Activated CD8-positive, alpha-beta memory T cell treated with anti-CD3 and anti-CD28 coated beads for 24 hours (primary cell): ENCODE results near the gene PPHLN1.

Experiments
- DNase-seq: peaks from one replicate; pipeline ENCODE4 v3.0.0-alpha.2; 2020

Gene PPHLN1

DNA sequence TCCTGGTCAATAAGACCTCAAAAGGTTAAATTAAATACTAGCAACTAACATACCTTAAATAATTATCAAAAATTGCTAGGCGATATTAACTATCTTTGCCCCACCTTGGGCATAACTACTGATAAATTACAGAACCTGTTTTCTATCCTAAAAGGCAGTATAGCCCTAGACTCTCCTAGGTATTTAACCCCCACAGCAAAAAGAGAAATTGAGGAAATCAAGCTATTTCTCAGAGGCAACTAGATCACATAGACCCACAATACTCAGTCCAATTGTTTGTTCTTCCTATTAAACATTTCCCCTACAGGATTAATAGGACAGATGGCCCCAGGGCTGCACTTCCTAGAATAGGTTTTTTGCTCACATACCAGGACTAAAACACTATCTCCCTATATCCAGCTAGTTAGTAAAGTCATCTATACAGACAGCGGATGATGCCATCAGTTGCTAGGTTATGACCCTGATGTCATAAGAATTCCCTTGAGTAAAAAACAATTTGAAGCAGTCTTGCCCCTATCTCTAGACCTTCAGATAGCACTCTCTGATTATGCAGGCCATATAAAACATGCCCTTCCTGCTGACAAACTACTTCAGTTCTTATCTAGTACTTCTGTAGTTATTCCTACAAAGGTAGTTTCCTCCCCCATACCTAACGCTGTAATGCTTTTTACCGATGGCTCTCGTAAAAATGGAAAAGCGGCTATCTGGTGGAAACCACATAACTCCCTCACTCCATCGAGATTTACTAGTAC lies 118.4 kb downstream of the PPHLN1 start:
- DNase-seq: no peak

DNA sequence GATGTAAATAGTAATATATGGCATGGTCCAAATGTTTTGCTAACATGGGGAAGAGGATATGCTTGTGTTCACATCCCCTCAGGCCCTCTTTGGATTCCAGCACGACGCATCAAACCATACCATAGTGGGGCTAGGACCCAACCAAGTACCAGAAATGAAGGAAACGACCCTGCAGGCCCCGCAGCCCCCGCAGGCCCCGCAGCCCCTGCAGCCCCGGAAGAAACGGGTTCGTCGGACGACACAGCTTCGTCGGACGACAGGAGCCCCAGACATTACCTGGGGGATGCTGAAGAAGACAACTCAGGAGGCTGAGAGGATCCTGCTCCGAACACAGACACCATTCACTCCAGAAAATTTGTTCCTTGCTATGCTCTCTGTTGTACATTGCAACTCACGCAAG lies 119.9 kb downstream of the PPHLN1 start:
- DNase-seq: no peak

DNA sequence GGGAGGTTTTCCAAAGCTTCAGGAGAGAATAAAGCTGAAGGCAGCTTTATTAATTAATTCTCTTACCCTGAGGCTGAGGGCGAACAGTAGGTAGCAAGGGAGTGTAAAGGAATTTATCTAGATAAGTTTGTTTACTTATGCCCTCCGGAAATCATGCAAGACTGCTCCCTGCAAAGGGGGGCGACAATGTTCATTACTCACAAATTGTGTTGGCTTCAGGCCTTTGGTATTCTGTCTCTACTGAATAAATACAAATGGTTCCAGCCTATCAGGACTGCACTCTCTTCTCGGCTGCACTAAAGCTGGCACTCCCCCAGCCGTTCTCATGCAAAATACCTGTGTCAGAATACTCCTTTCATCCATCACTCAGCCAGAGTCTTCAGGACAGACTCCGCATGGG lies 120.8 kb downstream of the PPHLN1 start:
- DNase-seq: no peak

DNA sequence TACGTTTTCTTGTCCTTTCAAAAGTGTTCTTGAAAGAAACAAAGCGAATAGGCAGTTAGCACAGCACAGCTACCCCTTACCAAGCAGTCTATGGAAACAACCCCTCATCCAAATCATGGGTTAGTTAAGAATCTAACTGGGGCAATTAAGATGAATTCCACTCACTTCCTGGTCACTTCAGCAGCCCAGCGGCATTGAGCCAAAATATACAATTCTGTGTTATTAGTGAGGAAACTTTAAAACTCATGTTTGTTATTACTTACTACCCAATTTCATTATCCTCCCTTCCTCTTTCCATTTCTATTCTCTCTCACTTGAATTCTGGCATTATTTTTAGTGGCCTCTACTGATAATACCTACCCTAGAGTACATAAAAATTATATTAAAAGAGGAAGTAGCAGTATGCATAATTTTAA lies 121.4 kb downstream of the PPHLN1 start:
- no peak for DNase-seq

DNA sequence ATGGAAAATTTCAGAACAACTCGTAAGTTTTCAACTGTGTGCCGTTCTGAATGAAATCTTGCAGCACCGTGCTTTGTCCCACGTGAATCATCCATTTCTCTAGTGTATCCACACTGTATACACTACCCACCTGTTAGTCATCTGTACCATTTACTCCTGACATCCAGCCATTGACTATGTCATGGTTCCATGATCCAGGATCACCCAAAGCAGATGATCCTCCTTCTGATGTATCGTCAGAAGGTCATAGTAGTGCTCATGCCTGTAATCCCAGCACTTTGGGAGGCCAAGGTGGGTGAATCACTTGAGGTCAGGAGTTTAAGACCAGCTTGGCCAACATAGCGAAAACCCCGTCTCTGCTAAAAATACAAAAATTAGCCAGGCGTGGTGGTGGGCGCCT lies 122.9 kb downstream of the PPHLN1 start:
- no peak for DNase-seq

DNA sequence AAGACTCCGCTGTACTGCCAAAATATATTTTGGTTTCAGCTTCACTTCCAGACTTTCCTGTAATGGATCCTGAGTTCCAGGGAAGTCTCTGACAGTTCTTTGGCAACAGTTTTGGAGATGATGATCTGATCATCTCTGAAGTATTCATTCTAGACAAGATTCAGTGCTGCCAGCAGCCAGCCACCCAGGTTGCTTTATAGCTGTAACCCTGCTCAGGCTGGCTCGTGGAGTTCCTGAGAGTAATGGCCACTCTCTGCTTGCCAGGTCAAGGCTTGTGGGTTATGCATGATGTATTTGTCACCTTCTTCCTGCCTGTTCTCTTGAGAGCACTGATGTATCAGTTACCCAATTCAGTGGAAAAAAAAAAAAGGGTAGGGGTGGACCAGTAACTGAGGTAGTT lies 124.3 kb downstream of the PPHLN1 start:
- DNase-seq: no peak

DNA sequence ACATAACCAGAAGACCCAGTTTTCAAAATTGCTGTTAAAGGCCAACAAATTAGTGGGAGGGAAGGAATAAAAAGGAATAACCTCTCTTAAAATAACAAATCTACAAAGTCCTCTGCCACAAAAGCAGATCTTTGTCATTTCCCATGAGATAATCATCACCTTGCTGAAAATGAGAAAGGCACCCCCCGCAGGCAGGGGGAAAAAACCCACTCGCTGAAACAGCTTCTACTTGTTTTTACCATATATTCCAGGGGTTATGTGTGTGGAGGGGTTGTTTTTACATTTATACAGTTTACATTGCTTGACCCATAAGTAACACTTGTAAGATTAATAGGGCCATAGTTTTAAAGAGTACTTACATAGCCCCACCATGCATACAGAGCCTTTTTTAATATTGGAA lies 132.6 kb downstream of the PPHLN1 start:
- no peak for DNase-seq

DNA sequence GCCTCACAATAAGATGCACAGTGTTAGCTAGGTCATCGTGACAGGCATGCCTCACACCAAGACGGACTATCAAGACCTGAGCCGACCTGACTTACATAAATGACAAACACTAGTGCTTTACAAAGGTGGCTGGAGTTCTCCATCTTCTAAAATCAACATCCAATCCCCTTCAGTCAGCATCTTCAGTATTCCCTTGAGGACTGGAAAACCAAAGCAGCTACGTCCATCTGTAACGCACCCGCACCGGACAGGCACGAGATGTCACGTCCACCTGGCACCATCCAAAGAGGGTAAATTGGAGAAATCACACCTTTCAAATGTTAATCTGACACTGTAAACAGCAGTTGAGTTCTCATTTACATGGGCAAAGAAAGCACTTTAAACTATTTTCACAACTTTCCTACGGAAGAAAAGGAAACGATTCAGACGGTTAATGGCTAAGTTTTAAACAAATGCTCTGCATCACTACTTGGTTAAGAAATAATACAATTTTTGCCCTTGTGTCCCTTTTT lies 133.4 kb downstream of the PPHLN1 start:
- no peak for DNase-seq

DNA sequence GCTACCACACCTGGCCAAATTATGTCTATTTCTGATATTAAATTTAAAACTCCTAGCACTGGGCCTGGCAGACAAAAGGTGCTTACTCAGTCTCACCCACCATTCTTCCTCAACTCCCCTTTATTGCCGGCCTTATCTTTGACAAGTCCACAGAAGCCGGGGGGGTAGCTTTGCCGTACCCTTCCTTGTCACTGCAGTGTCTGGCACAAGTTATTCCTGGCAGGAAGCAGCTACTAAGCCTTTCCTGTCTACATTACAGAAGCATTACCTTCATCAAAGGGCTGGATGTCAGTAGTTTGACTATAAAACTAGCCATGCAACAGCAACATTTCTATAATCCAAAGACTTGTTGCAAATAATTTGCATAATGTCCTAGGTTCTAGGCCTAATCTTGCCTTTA lies 136.5 kb downstream of the PPHLN1 start:
- no peak for DNase-seq

DNA sequence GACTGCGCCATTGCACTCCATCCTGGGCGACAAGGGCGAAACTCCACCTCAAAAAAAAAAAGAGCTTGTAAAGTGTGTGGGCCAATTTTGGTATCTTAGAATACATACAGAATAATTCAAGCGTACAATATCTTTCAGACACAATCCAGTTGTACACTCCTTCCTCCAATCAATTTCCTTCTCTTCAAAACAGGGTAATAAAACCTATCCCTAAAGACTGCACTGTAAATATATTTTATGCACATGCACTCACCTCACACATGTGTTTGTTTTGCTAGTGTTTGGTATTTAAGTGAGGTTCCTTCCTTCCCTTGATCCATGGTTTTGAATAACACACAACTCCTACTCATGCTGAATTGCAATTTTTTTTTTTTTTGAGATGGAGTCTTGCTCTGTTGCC lies 137.7 kb downstream of the PPHLN1 start:
- DNase-seq: no peak

DNA sequence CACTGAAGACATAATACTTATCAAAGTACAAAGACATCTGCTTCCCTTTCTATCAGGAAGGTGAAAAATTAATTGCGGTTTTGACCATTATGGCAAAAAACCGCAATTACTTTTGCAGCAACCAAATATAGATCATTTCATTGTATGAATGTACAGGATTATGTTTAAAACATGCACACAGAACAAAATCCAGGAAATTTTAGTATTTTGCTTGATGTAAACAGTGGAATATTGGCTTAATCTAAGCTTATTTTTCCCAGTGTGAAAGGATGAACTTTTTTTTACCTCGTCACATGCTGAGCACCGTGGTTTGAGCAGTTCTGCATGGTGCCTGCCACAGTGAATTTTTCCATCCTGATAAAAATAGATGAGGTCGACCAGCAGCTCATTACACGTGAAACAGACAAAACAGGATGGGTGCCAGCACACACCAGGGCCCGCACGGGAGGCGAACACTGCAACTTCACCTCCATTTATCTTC lies 142.4 kb downstream of the PPHLN1 start:
- no peak for DNase-seq

DNA sequence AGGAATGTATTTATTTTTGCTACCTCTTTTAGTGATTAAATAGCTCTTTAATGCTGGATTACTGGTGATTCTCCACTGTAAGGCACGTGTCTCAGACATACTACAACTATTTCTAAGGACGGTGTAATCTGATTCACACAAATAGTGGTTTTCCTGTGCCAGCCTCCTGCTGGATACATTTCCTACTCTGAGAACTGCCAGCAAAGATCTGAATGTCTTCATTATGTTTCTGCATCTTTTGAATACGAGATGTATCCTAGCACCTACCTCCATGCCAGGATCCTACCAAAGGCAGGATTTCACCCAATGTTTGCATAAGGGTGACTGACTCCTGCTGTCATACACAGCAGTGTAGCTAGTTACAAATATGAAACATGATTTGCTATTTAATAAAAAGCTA lies 143.0 kb downstream of the PPHLN1 start:
- no peak for DNase-seq

DNA sequence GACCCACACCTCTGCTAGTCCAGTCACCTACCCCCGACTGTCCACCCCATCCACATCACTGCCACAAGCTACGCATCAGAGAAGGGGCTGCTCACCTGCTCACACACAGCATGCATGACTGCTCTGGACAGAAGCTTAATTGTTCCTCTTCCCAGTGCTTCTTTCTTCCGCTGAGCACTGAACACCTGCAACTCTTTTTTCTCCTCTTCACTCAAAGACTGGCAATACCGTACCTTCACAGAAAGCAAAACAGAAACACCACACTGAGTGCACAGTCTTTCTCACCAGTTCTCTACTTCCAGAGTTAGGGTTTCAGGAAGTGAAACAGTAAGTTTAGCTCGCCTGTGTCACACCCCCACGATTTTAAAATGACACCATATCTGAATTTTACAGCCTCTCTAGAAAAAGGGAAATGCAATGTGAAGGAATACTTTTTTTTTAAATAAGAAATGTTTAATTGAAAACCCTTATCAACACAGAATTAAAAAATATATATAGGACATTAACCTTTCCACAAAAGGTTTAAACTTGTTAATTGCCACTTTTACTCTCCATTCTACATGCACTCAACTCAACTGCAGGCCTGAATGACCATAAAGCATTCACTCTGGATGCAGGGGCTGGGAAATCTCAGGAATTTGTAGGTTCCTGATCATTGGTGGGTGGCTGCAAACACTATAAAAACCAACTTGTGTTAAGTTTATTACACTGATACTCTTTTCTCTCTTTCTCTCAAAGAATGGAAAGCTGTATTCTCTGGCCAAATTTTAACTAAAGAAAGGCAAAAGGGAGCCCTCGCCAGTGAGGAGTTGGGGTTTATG lies 143.6 kb downstream of the PPHLN1 start:
- no peak for DNase-seq

DNA sequence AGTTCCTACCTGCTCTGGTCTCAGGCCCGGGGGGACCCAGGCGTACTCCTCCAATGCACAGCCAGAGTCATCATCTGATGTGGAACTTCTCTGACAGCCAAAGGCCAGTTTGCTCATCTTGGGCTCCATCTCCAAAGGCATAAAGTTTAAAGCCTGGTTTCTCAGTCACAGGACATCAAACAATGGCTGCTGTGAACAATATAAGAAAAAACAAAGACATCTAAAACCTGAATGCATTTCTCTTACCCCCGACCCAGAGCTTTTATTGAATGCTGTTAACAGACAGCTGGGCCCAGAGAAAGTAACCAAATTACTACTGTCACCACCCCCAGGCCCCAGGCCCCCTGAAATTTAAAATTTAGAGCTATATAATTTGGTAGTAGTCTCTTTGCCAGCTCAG lies 146.4 kb downstream of the PPHLN1 start:
- DNase-seq: no peak

DNA sequence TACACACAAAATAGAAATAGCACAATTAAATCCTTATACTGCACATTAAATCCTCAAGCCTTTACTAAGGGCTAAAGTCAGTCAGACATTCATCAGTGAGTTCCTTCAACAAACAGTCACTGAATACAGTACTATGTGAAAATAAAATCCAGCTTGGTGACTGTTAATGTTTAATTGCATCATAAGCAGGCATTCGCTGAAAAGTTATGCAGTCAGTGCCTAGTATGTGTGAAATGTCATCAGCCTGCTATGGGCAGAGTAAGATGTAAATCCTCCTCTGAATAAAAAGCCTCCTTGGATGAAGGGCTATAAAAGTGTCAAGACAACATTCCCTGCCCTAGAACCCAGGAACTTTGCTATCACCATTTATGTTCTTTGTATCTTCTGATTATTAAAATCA lies 147.2 kb downstream of the PPHLN1 start:
- DNase-seq: no peak

DNA sequence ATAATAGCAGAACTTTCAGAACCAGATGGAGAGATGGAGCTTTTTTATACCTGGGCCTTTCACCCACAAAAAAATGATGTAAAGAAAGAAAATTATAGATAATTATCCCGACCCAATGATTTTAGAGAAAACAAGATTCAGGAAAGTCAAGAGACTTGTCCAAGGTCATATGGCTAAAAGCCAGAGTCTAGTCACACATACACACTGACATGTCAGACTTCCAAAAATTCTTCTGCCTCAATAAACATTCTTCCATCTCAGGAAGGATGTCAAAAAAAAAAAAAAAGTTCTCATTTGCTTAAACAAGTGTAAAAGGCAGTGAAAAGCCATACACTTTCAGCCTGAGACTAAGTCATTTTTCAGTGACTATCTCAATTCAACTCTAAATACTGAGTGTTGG lies 147.6 kb downstream of the PPHLN1 start:
- no peak for DNase-seq

DNA sequence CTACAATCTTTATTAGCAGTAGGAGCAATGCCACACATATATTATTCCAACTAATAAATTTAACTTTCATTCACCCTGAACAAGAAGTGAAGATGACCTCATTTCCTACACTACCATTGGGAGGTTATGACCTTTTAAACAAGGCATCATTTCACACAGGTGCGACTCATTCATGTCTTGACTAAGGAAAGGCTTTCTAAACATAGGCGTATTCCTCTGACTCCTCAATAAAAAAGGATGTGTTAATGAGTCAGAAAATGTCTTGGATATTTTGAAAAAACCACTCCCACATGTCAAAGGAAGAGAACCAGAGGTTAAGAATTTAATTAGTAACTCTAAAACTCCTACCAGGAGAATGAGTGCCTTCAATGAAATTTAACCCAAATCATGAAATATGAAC lies 148.4 kb downstream of the PPHLN1 start:
- no peak for DNase-seq

DNA sequence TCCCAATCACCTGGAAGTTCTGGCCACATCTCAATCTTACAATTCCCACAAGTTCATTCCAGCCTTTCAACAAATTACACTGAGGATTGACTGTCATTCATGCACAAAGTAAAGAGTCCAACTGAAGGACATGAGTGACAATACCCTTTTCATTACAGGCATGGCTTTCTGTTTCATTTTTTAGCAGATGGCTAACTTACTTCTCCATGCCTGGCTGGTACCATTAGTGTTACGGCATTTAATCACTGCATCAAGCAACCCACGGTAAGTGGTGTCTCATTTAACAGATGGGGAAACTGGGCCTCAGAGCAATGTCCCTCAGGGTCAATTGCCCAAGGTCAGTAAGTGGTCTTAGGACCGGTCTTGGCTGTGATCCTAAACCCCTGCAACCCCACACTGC lies 149.1 kb downstream of the PPHLN1 start:
- DNase-seq: no peak

DNA sequence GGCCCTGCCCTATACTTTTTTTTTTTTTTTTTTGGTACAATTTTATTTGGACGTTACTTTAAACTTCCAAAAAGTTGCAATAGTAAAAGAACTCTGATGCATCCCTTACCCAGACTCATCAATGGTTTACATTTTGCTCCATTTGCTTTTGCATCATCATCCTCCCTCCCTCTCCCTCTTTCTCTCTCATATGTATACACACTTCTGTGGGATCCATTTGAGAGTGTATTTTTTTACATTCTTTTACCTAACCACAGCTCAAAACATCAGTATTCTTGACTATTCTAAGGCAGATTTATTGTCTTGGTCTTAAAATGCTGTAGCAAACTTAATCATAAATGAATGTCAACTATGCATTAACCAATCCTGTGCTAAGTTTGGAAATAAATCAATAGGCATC lies 152.0 kb downstream of the PPHLN1 start:
- no peak for DNase-seq

DNA sequence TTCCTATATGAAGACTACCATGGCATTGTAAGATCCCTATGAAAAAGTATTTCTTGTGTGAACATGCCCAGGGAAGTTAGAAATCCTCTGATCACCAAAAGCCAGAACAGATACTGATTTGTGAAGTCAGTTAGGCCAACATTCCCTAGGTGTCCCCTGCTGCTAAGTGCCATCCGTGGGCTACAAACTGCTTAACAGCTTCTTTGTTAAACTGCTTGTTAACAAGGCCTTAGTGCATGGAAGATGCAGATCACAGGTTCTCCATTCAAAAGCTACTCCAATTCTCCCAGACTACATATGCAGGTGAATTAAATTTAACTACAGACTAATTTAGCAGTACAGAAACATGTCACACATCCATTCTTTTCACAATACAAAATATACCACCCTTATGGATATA lies 155.4 kb downstream of the PPHLN1 start:
- DNase-seq: no peak

DNA sequence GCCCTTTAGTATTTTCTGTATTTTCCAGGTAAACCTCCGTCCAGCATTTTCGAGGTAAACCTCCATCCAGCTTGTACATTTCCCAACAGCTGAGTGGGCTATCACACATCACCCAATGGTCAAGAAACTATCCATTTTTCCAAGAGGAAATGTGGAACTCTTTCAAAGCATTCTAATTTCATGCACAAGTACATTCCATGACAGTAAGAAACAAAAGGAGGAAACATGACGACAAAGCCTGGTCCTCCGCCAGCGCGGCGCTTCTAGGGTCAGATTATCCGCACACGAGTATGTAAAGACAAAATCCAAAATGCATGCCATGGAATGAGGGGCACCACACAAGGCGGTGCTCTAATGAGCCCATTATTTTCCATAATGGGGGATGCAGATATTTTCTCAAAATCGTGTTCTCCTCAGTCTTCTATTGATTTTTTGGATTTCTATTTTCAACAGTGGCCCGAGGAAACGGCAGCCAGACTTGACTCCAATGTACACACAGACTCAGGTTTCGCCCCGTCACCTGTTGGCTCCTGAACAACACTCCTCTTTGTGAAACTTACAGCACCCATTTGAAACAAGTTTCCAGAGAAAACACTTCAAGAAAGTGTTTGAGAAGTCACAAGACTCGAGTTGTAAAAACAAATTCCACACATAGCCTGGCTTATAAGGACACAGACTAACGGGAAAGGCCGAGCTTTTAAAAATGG lies 156.2 kb downstream of the PPHLN1 start:
- DNase-seq: no peak

DNA sequence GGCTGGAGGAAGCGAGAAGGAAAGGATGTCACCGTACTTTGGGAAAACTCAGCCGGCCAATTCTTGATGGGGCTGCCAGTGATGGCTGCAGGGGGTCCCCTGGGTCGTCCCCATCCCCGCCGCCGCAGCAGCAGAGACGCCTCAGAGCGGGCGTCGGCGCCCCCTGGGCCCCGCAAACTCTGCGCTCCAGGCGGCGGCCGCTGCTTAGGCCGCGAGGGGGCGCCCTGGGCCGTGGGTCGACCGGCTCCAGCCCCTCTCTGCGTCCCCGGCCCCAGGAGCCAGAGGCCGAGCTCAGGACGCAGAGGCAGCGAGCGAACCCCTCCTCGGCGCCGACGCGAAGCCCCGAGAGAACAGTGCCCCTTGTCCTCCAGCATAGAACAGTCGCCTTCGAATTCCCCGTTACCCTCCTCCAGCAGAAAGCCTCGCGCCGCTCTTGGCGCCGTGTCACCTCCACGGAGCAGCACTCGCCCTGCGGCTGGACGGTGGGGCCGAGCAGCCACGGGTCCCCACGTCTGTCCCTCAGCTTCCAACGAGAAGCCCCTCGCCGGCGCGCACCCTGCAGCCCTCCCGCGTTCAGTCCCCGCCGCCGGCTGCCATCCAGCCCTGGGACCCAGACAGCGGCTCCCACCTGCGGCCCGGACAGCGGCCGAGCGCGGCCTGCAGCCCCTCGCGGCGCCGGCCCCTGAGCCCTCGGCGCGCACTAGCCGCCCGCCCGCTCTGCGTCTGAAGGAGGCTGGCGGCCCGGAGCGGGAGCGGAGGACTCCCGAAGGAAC lies 157.0 kb downstream of the PPHLN1 start:
- peak; percentile 83 for DNase-seq

DNA sequence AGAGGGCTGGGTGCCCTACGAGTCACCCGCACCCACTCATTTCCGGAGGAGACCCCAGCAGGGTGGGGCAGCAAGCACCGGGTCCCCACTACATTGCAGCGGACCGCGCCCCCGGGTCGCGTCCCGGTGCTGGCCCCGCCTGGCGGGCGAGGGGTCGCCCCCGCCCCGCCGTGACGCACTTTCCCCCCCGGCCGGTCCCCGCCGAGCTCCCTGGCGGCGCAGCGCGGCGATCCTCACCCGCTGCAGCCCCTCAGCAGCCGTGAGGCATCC lies 157.5 kb downstream of the PPHLN1 start:
- peak; percentile 67 for DNase-seq
